Right atrium auricular region (tissue), 2 donors: ENCODE data around the gene MTG2. TPM values are rescaled to one million over a fixed set of nuclear protein-coding genes. Genes with fewer than 3 reads are reported as not detected.

Experiments used
- DNase-seq: peaks from one replicate; pipeline ENCODE4 v3.0.0-alpha.2; 2019; ENCODE audit warnings: low spot score
- H3K27ac ChIP-seq, 2 donors: fragments of 200-600 bp; sonication (generic); 1 replicate in 1 of 2; 2 replicates in 1 of 2; pipeline ENCODE4 v1.5.1; 2016 to 2019
- H3K27me3 ChIP-seq, 2 donors: fragments of 200-600 bp; sonication (generic); one replicate each; pipeline versions ENCODE4 v1.5.1 to v1.6.0; 2017 to 2019
- H3K36me3 ChIP-seq: fragments of 200-600 bp; sonication (generic); one replicate; pipeline ENCODE4 v1.5.1; 2016
- H3K4me1 ChIP-seq, 2 donors: fragments of 200-600 bp; sonication (generic); one replicate each; pipeline versions ENCODE4 v1.5.1 to v1.6.0; 2017 to 2019
- H3K4me3 ChIP-seq, 2 donors: fragments of 200-600 bp; sonication (generic); 1 replicate in 1 of 2; 2 replicates in 1 of 2; pipeline ENCODE4 v1.5.1; 2017 to 2019; ENCODE audit warnings: mild to moderate bottlenecking in 1 of 2, moderate library complexity in 1 of 2
- H3K9me3 ChIP-seq, 2 donors: fragments of 200-600 bp; sonication (generic); one replicate each; pipeline ENCODE4 v1.5.1; 2019
- total RNA-seq, 2 donors: library from RNA; depleted of rRNA; stranded (reverse); fragments of >200 nt; gene quantifications; one replicate each; pipeline ENCODE4 v1.1.0, GENCODE V29; 2016
- TF ChIP-seq, protein P1 (sequence below), 2 donors: fragments of 200-600 bp; sonication (generic); IDR thresholded peaks; one replicate each; pipeline ENCODE4 v1.5.1; 2019; ENCODE audit warnings: antibody characterized with exemption in 2 of 2

Gene MTG2
- total RNA-seq, 2 donors from 2014 or later, result 20.7 to 24.1 TPM

DNA sequence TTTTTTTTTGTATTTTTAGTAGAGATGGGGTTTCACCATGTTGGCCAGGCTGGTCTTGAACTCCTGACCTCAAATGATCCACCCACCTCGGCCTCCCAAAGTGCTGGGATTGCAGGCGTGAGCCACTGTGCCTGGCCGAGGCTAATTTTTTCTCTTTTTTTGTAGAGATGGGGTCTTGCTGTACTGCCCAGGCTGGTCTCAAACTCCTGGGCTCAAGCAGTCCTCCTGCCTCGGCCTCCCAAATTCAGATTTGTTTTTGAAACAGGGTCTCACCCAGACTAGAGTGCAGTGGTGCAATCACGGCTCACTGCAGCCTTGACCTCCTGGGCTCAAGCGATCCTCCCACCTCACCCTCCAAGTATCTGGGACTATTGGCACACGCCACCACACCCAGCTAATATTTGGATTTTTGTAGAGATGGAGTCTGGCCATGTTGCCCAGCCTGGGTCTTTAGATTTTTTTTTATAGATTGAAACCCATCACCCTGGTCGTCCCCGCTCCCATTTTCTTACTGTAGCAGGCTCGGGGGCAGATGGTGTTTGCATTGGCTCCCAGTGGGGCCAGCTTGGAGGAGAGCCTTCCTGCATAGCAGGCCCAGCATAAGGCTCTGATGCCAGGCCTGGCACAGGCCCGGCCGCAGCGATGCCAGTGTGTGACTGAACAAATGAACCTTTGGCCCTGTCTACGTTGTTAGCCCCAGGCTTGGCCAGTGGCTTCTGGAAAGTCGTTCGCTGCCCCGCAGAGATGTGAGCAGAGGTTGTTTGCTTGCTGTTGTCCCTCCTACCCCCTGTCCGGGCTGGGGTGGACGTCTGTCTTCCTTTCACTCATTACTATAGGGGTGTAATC, 4.3 kb upstream of the MTG2 start:
- H3K36me3 ChIP-seq, result peaks cover 31% of the 10 kb centered on the region
- H3K4me3 ChIP-seq, result no peak overlapping the region
- DNase-seq, result no peak
- no peak overlapping the region for H3K27ac ChIP-seq
- TF ChIP-seq, protein P1, sequence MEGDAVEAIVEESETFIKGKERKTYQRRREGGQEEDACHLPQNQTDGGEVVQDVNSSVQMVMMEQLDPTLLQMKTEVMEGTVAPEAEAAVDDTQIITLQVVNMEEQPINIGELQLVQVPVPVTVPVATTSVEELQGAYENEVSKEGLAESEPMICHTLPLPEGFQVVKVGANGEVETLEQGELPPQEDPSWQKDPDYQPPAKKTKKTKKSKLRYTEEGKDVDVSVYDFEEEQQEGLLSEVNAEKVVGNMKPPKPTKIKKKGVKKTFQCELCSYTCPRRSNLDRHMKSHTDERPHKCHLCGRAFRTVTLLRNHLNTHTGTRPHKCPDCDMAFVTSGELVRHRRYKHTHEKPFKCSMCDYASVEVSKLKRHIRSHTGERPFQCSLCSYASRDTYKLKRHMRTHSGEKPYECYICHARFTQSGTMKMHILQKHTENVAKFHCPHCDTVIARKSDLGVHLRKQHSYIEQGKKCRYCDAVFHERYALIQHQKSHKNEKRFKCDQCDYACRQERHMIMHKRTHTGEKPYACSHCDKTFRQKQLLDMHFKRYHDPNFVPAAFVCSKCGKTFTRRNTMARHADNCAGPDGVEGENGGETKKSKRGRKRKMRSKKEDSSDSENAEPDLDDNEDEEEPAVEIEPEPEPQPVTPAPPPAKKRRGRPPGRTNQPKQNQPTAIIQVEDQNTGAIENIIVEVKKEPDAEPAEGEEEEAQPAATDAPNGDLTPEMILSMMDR (IDR thresholded peaks at IDR 0.05), result no peak
- no peaks in the 10 kb centered on the region for H3K9me3 ChIP-seq
- peaks cover 0 to 3% of the 10 kb centered on the region in 2 donors for H3K4me1 ChIP-seq
- H3K27me3 ChIP-seq, result no peaks in the 10 kb centered on the region

DNA sequence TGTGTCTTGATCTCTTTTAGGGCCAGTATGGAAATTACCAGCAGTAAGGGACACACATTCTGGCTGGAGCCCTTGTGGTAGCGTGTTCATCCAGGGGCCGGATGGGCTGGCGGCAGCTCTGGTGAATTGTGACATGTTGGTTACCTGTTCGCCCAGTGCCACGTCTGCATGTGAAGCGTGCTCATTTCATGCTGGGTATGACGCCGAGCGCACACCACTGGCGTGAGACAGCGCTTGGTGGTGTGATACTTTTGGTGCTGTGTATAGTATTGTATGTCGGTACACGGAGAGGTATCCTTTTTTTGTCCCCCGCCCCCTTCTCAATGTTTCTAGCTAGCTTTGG, 3.7 kb upstream of the MTG2 start:
- no peaks in the 10 kb centered on the region for H3K9me3 ChIP-seq
- DNase-seq, result no peak
- peaks cover 0 to 9% of the 10 kb centered on the region in 2 donors for H3K4me1 ChIP-seq
- H3K4me3 ChIP-seq, result no peak overlapping the region
- no peak overlapping the region for H3K27ac ChIP-seq
- TF ChIP-seq, protein P1 (IDR thresholded peaks at IDR 0.05), result no peak
- H3K36me3 ChIP-seq, result peaks cover 31% of the 10 kb centered on the region
- no peaks in the 10 kb centered on the region for H3K27me3 ChIP-seq

- TF ChIP-seq, protein P1 (IDR thresholded peaks at IDR 0.05), result no peak
- DNase-seq, result no peak
- Histone ChIP-seq H3K4me1 (peaks cover 0 to 14% of the 10 kb centered on the region in 2 donors), H3K27me3 (no peaks in the 10 kb centered on the region), H3K36me3 (peaks cover 13% of the 10 kb centered on the region), H3K4me3 (peak overlapping the region in 1 of 2 donors; percentile 100), H3K27ac (peak overlapping the region; percentile 95 to 97), H3K9me3 (no peaks in the 10 kb centered on the region)
Observed at GRCh38 chr20:62181808-62182207, 1.0 kb upstream of the MTG2 start.

- Histone ChIP-seq H3K4me3 (peak overlapping the region; percentile 99 to 100), H3K4me1 (peaks cover 0 to 24% of the 10 kb centered on the region in 2 donors), H3K9me3 (no peaks in the 10 kb centered on the region), H3K27ac (peak overlapping the region; percentile 95 to 97), H3K36me3 (peaks cover 13% of the 10 kb centered on the region), H3K27me3 (no peaks in the 10 kb centered on the region)
- TF ChIP-seq, protein P1 (IDR thresholded peaks at IDR 0.05), result no peak
- DNase-seq, result no peak
Observed at GRCh38 chr20:62183426-62184142, 756 bp downstream of the MTG2 start.

- no peak overlapping the region for H3K27ac ChIP-seq
- H3K27me3 ChIP-seq, result no peaks in the 10 kb centered on the region
- peaks cover 0 to 24% of the 10 kb centered on the region in 2 donors for H3K4me1 ChIP-seq
- peaks cover 10% of the 10 kb centered on the region for H3K36me3 ChIP-seq
- H3K4me3 ChIP-seq, result no peak overlapping the region
- H3K9me3 ChIP-seq, result no peaks in the 10 kb centered on the region
- TF ChIP-seq, protein P1 (IDR thresholded peaks at IDR 0.05), result no peak
- no peak for DNase-seq
Observed at GRCh38 chr20:62186096-62186426, 3.2 kb downstream of the MTG2 start.
